GM21360 (cell line): Measurements from ENCODE around the gene ENTPD1.
"Not testable (repeated sequence)": the region's sequence is repeated elsewhere in the genome, so short reads cannot be mapped to it uniquely, and the experiment has no call there.

Experiments used
- ATAC-seq: cut with Tn5 transposase; IDR thresholded peaks from one replicate; pipeline ENCODE4 v1.9.1; 2021; ENCODE audit warnings: mild to moderate bottlenecking, moderate library complexity; ENCODE audit not compliant: unreplicated experiment

Gene ENTPD1

GRCh38 chr10:95758351-95759025, 2.5 kb downstream of the ENTPD1 start:
- ATAC-seq = peak; percentile 31

GRCh38 chr10:95759233-95759826, 3.4 kb downstream of the ENTPD1 start:
- ATAC-seq = no peak

DNA sequence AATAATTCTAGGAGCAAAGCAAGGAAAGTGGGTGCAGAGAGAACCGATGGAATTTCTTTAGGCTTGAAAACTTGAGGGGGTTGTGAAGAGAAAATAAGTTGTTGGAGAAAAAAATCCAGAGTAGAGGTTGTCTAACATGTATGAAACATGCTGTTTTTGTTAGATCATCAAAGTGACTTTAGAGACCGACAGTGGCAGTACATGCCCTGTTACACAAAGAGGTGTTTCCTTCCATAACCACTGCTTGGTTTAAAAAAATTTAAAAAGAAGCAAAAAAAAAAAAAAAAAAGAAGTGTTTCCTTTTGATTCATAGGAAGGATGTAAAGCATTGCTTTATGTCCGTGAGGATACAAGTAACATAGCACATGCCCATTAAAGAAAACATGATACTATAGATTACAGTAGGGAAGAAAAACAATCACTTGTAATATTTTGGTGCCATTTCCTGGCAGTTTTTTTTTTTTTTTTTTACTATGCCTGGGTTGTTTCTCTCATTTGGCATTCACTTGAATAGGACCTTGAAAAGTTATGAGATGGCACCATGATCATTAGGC, 6.1 kb downstream of the ENTPD1 start:
- ATAC-seq = no peak

- peak; percentile 82 for ATAC-seq
Observed at GRCh38 chr10:95767884-95768556, 12.1 kb downstream of the ENTPD1 start.

DNA sequence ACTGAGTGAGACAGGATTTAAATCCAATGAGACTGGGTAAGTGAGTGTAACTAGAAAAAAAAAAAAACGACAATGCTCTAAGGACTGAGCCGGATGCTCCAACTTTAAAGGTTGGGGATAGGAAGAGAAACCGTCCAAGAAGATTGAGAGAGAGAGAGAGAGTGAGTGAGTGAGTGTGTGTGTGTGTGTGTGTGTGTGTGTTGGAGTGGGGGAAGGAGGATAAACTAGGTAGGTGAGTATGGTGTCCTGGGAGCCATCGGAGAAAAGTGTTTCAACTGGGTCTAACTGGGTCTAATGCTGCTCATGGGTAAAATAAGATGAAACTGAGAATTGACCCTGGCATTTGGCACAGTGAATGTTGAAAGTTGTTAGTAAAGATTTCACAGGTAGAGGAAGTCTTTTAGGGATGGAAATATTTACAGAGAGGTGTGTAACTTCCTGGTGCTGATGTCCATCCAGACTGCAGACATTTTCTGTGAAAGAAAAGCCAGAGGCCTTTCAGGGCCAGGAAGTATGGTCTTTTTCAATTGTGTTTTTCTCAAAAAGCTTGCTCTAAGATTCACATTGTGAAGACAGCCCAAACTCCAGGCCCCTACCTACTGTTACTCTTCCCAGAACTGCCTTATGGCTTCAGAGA, 14.2 kb downstream of the ENTPD1 start:
- no peak for ATAC-seq

GRCh38 chr10:95773454-95773853, 17.5 kb downstream of the ENTPD1 start:
- not testable (repeated sequence) for ATAC-seq

- not testable (repeated sequence) for ATAC-seq
Observed at GRCh38 chr10:95777638-95778037, 21.7 kb downstream of the ENTPD1 start.

- ATAC-seq = no peak
Observed at GRCh38 chr10:95782318-95782717, 26.4 kb downstream of the ENTPD1 start.

DNA sequence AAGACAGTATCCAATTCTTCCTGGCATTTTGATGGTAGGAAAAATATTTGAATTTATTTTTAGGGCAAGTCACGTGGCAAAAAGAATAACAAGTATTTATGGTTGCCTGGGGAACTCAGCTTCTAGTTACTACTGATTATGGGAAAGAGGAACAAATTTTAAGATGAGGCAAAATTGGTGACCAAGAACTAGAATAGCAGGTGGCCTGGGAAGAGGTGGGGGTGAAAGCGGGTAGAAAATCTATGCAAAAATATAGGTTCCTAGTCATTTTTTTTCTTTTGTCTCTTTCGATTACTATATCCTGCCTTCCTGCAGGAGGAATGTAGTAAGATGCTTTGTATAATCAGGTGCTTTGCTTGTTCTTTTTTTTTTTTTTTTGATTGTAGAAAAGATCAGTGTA, 27.8 kb downstream of the ENTPD1 start:
- ATAC-seq = peak; percentile 38

GRCh38 chr10:95784279-95784913, 28.4 kb downstream of the ENTPD1 start:
- peak; percentile 14 for ATAC-seq

DNA sequence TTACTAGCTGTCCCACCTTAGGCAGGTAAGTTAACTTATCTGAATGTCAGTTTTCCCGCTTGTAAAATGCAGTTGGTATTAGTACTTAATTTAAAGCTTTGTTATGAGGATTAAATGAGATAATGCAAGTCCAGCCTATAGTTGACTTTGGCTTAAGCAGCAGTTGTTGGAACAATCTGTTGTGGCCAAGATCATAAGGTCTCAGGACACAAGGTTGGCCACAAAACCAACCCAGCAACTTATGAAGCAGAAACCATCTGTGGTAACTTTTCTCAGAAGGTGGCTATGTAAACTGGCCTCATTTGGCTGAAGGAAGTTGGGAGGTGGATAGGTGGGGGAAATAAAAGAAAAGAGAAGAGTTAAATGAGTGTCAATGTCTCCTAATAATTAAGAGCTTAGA, 29.4 kb downstream of the ENTPD1 start:
- ATAC-seq = no peak

- no peak for ATAC-seq
Observed at GRCh38 chr10:95785942-95786669, 30.1 kb downstream of the ENTPD1 start.

- no peak for ATAC-seq
Observed at GRCh38 chr10:95787447-95787846, 31.5 kb downstream of the ENTPD1 start.

GRCh38 chr10:95788830-95789229, 32.9 kb downstream of the ENTPD1 start:
- no peak for ATAC-seq

- ATAC-seq = no peak
Observed at GRCh38 chr10:95789902-95790301, 33.9 kb downstream of the ENTPD1 start.

- ATAC-seq = peak; percentile 42
Observed at GRCh38 chr10:95790982-95791381, 35.0 kb downstream of the ENTPD1 start.

GRCh38 chr10:95791425-95791979, 35.5 kb downstream of the ENTPD1 start:
- peak; percentile 19 for ATAC-seq

- ATAC-seq = no peak
Observed at GRCh38 chr10:95792211-95792780, 36.3 kb downstream of the ENTPD1 start.

GRCh38 chr10:95792874-95793285, 36.9 kb downstream of the ENTPD1 start:
- no peak for ATAC-seq
